ENCODE results near the gene CTSE.

DNA sequence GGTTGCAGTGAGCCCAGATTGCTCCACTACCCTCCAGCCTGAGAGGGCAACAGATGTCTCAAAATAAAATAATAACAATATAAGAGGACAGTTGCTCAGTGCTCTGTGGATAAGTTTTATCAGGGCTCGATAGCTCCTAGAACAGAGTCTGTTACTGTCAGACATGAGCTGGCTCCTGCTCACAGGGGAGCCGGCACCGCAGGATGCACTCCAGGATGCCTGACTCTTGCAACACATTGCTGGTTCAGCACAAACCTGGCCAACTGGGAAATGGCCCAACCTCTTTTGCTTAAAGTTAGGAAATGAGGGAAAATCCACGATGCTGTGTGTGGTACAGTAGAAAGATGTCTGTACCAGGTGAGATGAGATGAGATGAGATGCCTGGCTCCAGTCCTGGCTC lies 5.8 kb upstream of the CTSE start:
- no peak for TF ChIP-seq CTCF (conservative IDR thresholded peaks at IDR 0.05; ENCODE audit: low read depth, low read length)
- no peak for TF ChIP-seq EZH2 (IDR thresholded peaks at IDR 0.05; ENCODE audit: borderline replicate concordance, low read depth, low read length, poor library complexity, severe bottlenecking)

Measured in A673 (cell line).